GM23338 (cell line): ENCODE results near the gene ULK4. TPM values are rescaled to one million over a fixed set of nuclear protein-coding genes. Genes with fewer than 3 reads are reported as not detected.
A peak's percentile ranks its signal among the peaks of the same experiment; 100 is the strongest.

Source experiments
- ATAC-seq: fragments of 200-7000 bp; cut with Tn5 transposase; 3 replicates; pipeline ENCODE4 v1.9.1; 2020
- DNase-seq: peaks from one replicate; pipeline ENCODE4 v3.0.0-alpha.2; 2015; ENCODE audit warnings: low spot score
- H2AFZ ChIP-seq: fragments of 200-600 bp; sonication (generic); 2 replicates; pipeline ENCODE4 v1.8.0; 2016; ENCODE audit warnings: antibody characterized with exemption, mild to moderate bottlenecking, moderate library complexity
- H3F3A ChIP-seq: fragments of 200-600 bp; sonication (generic); replicated peaks from 2 replicates; pipeline ENCODE4 v1.8.0; 2017; ENCODE audit warnings: antibody characterized with exemption, mixed run types, low read depth
- H3K27ac ChIP-seq: fragments of 200-600 bp; sonication (generic); 2 replicates; pipeline ENCODE4 v1.6.1; 2016; ENCODE audit warnings: low read depth
- H3K27me3 ChIP-seq: fragments of 200-600 bp; sonication (generic); 2 replicates; pipeline ENCODE4 v1.8.0; 2016; ENCODE audit warnings: mild to moderate bottlenecking, mixed run types, moderate library complexity; ENCODE audit not compliant: insufficient read depth
- H3K36me3 ChIP-seq: fragments of 200-600 bp; sonication (generic); 2 replicates; pipeline ENCODE4 v1.8.0; 2016; ENCODE audit warnings: mild to moderate bottlenecking; ENCODE audit not compliant: insufficient read depth
- H3K4me1 ChIP-seq: fragments of 200-600 bp; sonication (generic); 2 replicates; pipeline ENCODE4 v1.8.0; 2016; ENCODE audit warnings: mild to moderate bottlenecking, moderate library complexity; ENCODE audit not compliant: insufficient read depth
- H3K4me2 ChIP-seq: fragments of 200-600 bp; sonication (generic); 2 replicates; pipeline ENCODE4 v1.7.1; 2017; ENCODE audit warnings: mixed run types
- H3K4me3 ChIP-seq: fragments of 200-600 bp; sonication (generic); 2 replicates; pipeline ENCODE4 v1.6.1; 2016; ENCODE audit warnings: mixed run types
- H3K79me2 ChIP-seq: fragments of 200-600 bp; sonication (generic); replicated peaks from 2 replicates; pipeline ENCODE4 v1.8.0; 2017; ENCODE audit warnings: mild to moderate bottlenecking; ENCODE audit not compliant: insufficient read depth
- H3K9me2 ChIP-seq: fragments of 200-600 bp; sonication (generic); 2 replicates; pipeline ENCODE4 v1.8.0; 2017; ENCODE audit not compliant: insufficient read depth
- H4K20me1 ChIP-seq: fragments of 200-600 bp; sonication (generic); replicated peaks from 2 replicates; pipeline ENCODE4 v1.8.0; 2017; ENCODE audit warnings: mild to moderate bottlenecking; ENCODE audit not compliant: insufficient read depth
- H3K27ac Mint-ChIP-seq: 2 replicates; pipeline ENCODE4 v1.8.0; 2020; ENCODE audit warnings: inconsistent platforms, mild to moderate bottlenecking, moderate library complexity, mixed read lengths
- H3K27me3 Mint-ChIP-seq: 3 replicates; pipeline ENCODE4 v1.8.0; 2022; ENCODE audit warnings: low read depth, mild to moderate bottlenecking, moderate library complexity, mixed read lengths, inconsistent platforms; ENCODE audit not compliant: insufficient read depth, poor library complexity
- H3K36me3 Mint-ChIP-seq: 3 replicates; pipeline ENCODE4 v1.8.0; 2021; ENCODE audit warnings: low read depth, mild to moderate bottlenecking, inconsistent platforms, moderate library complexity, mixed read lengths
- H3K4me1 Mint-ChIP-seq: 3 replicates; pipeline ENCODE4 v1.8.0; 2020; ENCODE audit warnings: mild to moderate bottlenecking, inconsistent platforms, mixed read lengths
- H3K4me3 Mint-ChIP-seq: 3 replicates; pipeline ENCODE4 v1.8.0; 2021; ENCODE audit warnings: moderate library complexity, mild to moderate bottlenecking, inconsistent platforms, mixed read lengths
- H3K9me3 Mint-ChIP-seq: 3 replicates; pipeline ENCODE4 v1.8.0; 2020; ENCODE audit warnings: moderate library complexity, mild to moderate bottlenecking, inconsistent platforms, mixed read lengths
- CREB1 ChIP-seq: fragments of 250-450 bp; sonication (Bioruptor Pico); IDR thresholded peaks from 2 replicates; pipeline ENCODE4 v1.5.0; 2020; ENCODE audit warnings: low read depth, mild to moderate bottlenecking, moderate library complexity
- EZH2 ChIP-seq: fragments of 200-600 bp; sonication (generic); IDR thresholded peaks from one replicate; pipeline ENCODE4 v1.8.0; 2017; ENCODE audit warnings: antibody characterized with exemption, mild to moderate bottlenecking, low read depth; ENCODE audit not compliant: unreplicated experiment
- EZH2phosphoT487 ChIP-seq: fragments of 200-600 bp; sonication (generic); IDR thresholded peaks from one replicate; pipeline ENCODE4 v1.8.1; 2018; ENCODE audit warnings: antibody characterized with exemption; ENCODE audit not compliant: unreplicated experiment
- ZNF114 ChIP-seq: fragments of 250-450 bp; sonication (Bioruptor Pico); IDR thresholded peaks from 2 replicates; pipeline ENCODE4 v1.5.0; 2020; ENCODE audit warnings: mild to moderate bottlenecking, moderate library complexity
- ZNF331 ChIP-seq: fragments of 250-450 bp; sonication (Bioruptor Pico); IDR thresholded peaks from 2 replicates; pipeline ENCODE4 v1.5.0; 2020; ENCODE audit warnings: low read depth, mild to moderate bottlenecking, moderate library complexity
- ZNF462 ChIP-seq: fragments of 250-450 bp; sonication (Bioruptor Pico); IDR thresholded peaks from 2 replicates; pipeline ENCODE4 v1.5.0; 2020; ENCODE audit warnings: mild to moderate bottlenecking, moderate library complexity
- polyA plus RNA-seq: library from polyadenylated mRNA; unstranded; fragments of >200 nt; fragmentation: Nextera tagmentation; extraction: Ambion mirVana; gene quantifications from 2 replicates; pipeline ENCODE4 v1.2.1, GENCODE V29; 2016
- total RNA-seq: library from RNA; depleted of rRNA; stranded (reverse); fragments of >200 nt; shearing (Covaris generic); gene quantifications from 2 replicates; pipeline ENCODE4 v1.2.3, GENCODE V29; 2014
- TF ChIP-seq, protein P1 (sequence below): IDR thresholded peaks from 2 replicates; pipeline ENCODE4 v1.6.1; 2016; ENCODE audit warnings: antibody characterized with exemption

ULK4 gene
- total and polyA plus RNA-seq, 2 experiments from 2014 or later, result 20.8 to 41.4 TPM

DNA sequence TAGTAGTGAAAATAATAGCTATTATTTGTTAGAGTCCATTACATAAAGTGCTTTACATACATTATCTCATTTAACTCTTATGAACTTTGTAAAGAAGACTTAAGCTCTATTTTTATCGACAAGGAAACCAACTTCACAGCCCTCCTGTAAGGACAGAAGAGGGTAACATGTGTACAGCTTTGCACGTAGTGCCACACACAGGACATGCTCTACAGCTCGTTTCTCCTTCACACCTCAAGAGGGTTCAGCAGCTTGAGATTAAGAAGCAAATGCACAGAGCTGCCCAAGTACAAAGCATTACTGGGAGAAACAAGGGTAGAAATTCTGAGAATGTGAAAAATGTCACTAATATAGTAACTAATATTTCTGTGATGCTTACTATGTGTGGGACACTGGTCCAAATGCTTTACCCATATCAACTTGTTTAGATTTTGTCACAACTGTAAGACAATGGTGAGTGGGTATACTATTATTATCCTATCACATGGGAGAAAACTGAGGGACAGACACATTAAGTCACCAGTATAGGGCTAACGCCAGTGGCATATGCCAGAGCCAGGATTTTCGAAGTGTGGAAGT, 434.8 kb downstream of the ULK4 start (continued):
- TF ChIP-seq EZH2 (no peak), ZNF462 (CRISPR knock-in tag) (no peak), ZNF114 (CRISPR knock-in tag) (no peak), ZNF331 (CRISPR knock-in tag) (no peak), CREB1 (CRISPR knock-in tag) (no peak)

DNA sequence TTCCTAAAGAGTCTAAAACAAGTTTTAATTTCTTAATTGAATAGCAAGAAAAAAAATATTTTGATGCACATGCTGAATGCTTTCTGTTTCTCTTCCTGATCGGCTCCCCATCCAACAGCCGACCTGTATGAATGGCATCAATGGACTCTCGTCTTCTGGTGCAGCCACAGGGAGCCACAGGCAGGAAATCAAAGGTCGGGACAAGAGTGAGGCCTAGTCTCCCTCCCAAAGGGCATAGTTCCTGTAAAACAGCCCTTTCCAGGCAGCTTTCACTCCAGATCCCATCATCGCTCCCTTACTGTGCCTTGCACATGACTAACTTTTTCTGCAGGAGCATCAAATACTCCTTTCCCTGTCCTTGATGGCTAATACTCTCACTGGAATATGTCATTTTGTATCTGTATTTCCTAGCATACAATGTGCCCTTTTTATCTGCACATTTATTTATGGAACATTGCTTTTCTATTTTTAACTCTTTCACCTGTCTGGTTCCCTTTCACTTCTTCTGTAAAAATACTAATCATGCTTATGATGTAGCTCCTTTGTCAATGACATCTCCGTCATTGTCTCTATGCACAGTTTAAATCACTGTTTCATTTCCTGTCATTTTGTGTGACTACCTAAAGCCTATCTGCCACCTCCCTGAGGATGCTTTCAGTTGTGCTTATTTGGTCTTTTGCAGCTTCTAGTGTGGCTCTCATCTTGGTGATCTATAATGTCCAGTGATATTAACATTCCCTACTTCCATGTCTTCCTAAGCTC, 436.4 kb downstream of the ULK4 start:
- Histone ChIP-seq H2AFZ (no peak overlapping the region), H3K27ac (no peak overlapping the region), H4K20me1 (no peaks in the 10 kb centered on the region), H3K4me3 (no peak overlapping the region), H3K9me2 (no peaks in the 10 kb centered on the region), H3K79me2 (no peaks in the 10 kb centered on the region), H3K4me1 (no peaks in the 10 kb centered on the region), H3K27me3 (no peaks in the 10 kb centered on the region), H3F3A (no peaks in the 10 kb centered on the region), H3K4me2 (no peak overlapping the region), H3K36me3 (no peaks in the 10 kb centered on the region)
- Mint-ChIP-seq H3K27ac (no peak overlapping the region), H3K27me3 (no peaks in the 10 kb centered on the region), H3K9me3 (no peaks in the 10 kb centered on the region), H3K36me3 (no peaks in the 10 kb centered on the region), H3K4me1 (peaks cover 6% of the 10 kb centered on the region; the same call in 2 of the 3 replicates), H3K4me3 (no peak overlapping the region)
- no peak for TF ChIP-seq EZH2phosphoT487
- TF ChIP-seq, protein P1, sequence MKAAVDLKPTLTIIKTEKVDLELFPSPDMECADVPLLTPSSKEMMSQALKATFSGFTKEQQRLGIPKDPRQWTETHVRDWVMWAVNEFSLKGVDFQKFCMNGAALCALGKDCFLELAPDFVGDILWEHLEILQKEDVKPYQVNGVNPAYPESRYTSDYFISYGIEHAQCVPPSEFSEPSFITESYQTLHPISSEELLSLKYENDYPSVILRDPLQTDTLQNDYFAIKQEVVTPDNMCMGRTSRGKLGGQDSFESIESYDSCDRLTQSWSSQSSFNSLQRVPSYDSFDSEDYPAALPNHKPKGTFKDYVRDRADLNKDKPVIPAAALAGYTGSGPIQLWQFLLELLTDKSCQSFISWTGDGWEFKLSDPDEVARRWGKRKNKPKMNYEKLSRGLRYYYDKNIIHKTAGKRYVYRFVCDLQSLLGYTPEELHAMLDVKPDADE, result 0 out of 2 replicates have a peak, but pooled peaks have one; percentile 12
- DNase-seq (peak; percentile 4), ATAC-seq (peak; percentile 45; the same call in 2 of the 3 replicates)
